ENCODE data around the gene SLC15A3.

The SLC15A3 gene

DNA sequence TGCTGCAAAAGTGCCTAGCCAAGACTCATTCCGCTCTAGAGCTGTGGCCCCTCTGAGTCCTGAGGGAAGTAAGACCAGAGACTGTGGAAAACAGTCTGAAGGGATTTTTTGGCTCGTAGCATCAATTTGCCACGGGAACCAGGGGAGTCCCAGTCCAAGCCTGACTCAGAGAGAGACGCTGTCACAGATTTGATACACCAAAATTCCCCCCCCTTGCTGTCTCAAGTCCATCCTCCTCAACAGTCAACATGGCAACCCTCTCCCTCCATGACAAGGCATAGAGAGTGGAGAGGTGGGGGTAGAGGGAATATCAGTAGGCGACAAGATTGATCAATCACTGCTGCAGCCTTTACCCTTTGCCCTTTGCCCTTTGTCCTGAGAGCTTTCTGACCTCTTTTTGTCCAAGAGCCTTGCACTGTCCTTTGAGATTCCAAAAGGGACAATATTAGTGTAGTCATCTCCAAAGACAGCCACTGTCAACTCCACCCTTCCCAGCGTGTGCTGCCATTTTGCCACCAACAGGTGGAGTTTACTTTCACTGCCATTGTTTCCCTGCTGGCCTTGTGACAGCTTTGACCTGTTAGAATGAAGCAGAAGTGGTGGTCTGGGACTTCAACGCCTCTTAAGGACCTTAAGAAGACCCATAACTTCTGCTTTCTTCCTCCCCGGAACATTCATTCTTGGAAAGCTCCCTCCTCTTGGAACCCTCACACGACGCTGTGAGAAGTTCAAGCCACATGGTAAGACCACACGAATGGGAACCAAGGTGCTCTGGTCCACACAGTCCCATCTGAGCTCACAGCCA lies 7.3 kb downstream of the SLC15A3 start:
- DNase-seq, result no peak

DNA sequence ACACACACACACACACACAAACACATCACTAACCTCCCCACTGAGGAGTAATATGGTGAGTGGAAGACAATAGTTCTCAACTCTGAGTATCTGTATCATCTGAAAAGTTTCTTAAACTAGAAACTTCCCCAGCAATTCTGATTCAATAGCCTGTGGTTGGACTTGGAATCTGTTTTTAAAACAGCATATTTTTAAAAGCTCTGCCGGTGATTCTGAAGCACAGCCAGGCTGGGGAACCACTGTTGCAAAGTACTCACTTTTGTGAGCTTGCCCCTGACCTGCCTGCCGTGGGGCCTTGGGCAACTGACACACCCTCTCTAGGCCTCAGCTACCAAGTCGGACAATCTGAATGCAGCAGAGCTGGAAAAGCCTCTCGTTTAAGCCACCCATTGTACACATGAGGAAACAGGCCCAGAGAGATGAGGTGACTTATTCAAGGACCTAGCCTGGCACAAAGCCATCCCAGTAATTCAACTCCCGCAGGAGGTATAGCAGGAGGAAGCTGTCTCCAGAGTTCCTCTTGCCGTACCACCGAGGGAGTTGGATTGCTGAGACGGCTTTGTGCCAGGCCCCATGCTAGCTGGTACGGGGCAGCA lies 8.9 kb downstream of the SLC15A3 start:
- DNase-seq, result no peak

DNA sequence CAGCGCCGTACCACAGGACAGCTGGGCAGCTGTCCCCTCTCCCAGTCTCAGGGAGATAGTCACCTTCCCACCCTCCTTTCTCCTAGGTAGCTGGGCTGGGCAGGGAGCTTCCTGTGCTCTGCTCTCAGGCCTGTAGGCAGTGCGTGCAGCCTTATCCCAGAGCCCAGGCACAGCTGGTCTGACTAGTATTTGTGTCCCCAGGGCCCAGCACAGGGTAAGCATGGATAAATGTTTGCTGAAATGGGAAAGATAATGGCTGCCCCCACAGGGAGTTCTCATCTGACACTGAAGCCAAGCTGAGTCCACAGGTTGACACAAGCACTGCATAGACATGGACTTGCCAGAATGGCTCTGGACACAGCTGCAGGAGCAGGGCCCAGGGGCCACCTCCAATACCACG lies 9.8 kb downstream of the SLC15A3 start:
- DNase-seq, result no peak

DNA sequence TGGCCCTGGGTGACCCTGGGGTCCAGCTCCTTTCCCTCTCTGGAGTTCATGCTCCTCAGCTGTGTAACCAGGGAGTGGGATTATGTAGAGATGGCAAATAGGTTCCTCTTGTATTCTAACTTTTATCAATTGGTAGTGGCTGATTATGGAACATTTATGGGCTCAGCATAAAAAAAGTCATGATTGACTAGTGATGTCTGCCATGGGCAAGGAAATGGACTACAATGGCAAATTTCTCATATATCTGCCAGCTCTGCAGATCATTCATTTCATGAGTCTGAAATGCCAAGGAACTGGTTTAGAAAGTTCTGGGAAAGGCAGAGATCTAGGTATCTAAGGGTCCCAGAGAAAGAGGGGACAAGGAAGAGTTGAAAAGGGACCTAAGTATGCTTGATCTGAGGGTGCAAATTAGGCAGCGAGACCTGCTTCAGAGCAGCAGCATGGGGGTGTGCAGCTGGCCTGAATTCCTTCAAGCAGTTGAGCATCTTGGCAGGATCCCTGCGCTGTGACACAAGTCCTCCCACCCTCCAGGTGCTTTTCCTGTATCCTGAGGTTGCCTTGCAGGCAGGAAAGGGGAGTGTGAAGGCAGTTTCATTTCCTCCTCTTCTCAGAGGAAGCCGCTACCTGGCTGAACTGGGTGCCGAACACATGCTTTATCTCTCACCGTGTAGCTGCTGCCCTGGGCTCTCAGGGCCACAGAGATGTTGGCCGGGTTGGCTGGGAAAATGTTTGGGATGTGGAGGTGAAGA lies 10.4 kb downstream of the SLC15A3 start:
- no peak for DNase-seq

DNA sequence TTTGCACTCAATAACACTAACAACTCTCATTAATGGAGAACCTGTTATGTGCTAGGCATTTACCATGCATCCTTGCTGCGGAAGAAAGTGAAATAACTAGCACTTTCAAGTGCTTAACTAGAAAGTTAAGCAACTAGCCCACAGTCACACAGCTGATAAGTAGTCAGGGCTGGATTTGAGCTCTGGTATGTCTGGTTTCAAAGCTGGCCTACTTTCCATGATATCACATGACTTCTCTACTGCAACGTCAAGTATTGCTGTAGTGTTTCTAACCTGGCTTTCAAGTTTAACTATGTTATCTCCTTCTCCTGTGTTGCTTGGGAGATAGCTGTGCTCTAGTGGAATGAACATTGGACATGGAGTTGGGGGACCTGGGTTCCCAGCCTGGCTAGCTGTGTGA lies 12.1 kb downstream of the SLC15A3 start:
- DNase-seq, result no peak

DNA sequence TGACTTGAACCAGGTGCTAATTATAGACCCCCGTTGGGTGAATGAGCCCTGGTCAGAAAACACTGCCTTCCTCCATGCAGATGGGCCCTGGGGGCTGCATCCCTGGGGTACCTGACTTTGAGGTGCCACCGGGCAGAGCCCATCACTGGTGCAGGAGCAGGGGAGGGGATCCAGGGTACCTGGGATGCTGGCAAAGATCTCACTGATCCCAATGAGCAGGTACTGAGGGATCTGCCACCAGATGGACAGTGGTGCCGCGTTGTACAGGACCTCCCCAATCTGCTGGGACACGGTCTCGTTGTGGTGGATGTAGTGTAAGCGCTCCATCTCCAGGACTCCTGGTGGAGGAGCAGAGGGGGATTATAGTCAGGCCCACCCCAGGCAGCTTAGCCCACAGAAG lies 12.7 kb downstream of the SLC15A3 start:
- no peak for DNase-seq

DNA sequence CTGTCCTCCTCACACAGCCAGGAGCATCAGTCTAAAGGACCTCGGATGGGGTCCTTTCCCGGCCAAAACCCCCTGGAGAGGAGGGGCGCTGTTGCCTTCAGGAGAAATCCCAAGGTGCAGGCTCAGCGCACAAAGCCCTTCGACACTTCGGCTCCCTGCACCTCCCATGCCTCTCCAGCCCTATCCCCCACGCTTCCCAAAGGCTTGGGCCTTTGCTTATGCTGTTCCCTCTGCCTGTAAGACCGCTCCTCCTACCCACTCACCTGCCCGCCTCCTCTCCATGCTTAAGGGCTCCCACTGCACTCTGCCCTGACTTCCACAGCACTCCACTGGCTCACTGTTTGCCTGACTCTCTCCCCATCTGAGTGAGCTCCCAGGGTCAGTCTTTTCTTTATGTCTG lies 13.5 kb downstream of the SLC15A3 start:
- DNase-seq, result no peak

DNA sequence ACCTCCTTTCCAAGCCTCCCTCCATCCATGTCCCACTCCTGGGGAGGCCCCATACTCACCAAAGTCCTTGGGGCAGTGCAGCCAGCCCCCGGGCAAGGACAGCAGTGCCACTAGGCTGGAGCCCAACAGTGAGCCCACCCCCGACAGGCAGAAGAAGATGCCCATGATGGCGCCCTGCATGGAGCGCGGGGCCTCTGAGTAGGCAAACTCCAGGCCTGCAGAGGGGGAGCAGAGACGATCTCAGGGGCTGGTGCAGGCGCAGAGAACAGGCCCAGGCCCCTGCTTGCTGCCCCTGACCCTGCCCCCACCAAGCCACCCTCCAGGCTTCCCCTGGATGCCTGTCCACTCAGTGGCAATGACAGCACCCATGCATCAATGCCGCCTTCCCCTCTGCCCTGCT lies 14.2 kb downstream of the SLC15A3 start:
- no peak for DNase-seq

DNA sequence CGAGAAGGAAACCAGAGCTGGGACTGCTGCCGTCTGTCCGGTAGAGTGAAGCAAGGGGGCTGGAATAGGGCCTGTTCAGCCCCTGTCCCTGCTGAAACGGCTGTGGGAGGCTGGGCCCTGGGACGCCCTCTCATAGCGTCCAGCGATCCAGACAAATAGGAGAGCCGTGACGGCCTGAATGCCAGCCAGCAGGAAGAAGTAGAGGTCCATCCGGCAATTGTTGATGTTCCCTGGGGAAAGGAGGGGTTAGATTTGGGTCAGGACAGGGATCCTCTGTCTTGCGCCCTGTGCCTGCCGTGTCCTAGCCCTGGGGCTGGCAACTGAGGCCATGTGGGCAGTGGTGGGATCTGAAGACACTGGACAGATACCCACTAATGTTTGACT lies 14.8 kb downstream of the SLC15A3 start:
- DNase-seq, result no peak

DNA sequence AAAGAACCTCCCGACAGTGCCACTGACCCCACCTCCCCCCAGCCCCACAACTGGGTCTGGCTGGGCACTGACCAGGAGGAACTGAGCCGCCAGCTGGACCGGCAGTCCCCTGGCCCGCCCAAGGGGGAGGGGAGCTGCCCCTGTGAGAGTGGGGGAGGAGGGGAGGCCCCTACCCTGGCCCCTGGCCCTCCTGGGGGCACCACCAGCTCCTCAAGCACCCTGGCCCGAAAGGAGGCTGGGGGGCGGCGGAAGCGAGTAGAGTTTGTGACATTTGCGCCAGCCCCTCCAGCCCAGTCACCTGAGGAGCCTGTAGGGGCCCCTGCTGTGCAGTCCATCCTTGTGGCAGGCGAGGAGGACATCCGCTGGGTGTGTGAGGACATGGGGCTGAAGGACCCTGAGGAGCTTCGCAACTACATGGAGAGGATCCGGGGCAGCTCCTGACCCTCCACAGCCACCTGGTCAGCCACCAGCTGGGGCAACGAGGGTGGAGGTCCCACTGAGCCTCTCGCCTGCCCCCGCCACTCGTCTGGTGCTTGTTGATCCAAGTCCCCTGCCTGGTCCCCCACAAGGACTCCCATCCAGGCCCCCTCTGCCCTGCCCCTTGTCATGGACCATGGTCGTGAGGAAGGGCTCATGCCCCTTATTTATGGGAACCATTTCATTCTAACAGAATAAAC lies 15.4 kb downstream of the SLC15A3 start:
- DNase-seq, result no peak

DNA sequence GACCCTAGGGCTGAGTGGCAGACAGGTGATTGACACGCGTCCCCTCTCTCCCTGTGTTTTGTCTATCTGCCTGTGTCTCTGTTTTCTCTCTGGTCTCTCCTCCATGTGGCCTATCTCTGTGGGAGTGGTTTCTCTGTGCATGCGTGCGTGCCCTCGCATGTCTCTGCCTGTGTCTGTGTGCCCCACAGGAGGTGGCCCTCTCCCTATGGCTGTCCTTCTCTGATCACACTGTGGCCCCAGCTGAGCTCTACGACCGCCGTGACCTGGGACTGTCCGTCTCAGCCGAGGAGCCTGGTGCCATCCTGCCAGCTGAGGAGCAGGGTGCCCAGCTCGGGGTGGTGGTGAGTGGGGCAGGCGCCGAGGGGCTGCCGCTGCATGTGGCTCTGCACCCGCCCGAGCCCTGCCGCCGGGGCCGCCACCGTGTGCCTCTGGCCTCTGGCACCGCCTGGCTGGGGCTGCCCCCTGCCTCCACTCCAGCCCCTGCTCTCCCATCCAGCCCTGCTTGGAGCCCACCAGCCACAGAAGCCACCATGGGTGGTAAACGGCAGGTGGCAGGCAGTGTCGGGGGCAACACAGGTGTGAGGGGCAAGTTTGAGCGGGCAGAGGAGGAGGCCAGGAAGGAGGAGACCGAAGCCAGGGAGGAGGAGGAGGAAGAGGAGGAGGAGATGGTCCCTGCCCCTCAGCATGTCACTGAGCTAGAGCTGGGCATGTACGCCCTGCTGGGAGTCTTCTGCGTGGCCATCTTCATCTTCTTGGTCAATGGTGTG lies 16.1 kb downstream of the SLC15A3 start:
- no peak for DNase-seq

DNA sequence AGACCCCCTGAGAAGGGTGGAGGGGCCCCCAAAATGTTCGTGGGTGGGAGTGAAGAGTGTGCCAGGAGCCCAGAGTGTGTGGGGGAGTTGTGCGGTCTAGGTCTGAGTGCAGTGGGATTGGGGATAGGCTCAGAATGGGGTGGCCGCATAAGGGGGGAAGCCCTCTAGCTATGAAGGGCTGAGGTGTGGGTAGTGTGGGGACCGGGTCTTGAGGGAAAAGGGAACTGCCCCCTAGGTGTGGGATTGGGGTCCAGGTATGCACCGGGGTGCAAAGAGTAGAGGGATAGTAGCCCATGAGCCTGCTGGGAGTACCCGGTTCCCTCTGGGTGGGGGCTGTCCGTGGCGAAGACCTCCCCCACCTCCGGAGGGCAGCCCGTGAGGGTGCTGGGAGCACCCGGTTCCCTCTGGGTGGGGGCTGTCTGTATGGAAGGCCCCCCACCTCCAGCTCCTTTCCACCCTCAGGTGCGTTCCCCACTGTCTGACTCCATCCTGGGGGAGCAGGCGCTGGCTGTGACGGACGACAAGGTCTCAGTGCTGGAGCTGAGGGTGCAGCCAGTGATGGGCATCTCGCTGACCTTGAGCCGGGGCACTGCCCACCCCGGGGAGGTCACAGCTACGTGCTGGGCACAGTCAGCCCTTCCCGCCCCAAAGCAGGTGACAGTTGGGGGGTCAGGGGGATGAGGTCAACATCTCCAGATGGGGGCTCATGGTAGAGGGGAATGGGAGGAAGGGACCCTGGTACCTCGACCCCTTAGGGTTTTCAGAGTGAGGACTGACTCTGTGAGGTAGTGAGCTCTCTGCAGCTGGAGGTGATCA lies 17.0 kb downstream of the SLC15A3 start:
- no peak for DNase-seq

DNA sequence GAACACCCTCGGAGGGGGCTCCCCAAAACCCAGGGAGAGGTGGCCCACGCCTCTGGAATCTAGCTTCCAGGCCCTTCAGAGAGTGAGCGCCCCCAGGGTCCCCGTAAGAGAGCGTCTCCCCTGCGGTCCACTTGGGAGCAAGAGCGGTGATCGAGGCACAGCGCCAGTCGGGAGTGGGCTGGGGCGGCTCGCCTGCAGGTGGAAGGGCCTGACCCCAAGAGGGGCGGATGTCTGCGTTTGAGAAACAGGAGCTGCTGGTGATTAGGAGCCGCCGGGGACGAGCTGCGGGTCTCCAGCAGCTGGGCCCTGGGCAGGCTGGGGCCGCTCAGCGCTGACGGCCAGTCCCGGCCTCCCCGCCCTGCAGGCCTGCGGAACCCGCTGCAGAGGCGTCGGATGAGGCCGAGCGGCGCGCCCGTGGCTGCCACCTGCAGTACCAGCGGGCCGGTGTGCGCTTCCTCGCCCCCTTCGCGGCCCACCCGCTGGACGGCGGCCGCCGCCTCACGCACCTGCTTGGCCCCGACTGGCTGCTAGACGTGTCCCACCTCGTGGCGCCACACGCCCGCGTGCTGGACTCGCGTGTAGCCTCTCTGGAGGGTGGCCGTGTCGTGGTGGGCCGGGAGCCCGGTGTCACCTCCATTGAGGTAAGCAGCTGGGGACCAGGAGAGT lies 17.7 kb downstream of the SLC15A3 start:
- no peak for DNase-seq

DNA sequence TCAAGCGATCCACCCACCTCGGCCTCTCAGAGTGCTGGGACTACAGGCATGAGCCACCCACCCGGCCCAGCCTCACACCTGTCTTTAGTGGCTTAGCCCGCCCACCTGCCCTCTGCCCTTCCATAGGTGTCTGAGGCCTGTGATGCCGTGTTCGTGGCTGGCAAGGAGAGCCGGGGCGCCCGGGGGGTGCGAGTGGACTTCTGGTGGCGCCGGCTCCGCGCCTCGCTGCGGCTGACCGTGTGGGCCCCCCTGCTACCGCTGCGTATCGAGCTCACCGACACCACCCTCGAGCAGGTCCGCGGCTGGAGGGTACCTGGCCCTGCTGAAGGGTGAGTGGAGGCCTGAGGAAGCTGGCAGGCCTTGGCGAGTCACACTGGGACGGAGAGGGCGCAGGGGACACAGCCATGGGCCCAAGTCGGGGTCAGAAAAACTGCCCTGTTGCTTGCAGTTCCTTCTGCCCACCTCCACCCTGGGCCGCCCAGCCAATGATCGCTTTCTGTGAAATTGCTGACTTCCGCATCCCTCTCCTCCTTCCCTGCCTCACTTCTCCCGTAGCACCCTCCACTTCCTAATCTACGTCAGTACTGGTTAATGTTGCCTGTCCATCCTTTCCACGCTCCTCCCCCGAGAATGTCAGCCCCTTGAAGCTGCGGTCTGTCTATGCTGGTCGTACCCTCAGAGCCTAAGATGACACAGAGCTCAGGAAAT lies 18.4 kb downstream of the SLC15A3 start:
- no peak for DNase-seq

DNA sequence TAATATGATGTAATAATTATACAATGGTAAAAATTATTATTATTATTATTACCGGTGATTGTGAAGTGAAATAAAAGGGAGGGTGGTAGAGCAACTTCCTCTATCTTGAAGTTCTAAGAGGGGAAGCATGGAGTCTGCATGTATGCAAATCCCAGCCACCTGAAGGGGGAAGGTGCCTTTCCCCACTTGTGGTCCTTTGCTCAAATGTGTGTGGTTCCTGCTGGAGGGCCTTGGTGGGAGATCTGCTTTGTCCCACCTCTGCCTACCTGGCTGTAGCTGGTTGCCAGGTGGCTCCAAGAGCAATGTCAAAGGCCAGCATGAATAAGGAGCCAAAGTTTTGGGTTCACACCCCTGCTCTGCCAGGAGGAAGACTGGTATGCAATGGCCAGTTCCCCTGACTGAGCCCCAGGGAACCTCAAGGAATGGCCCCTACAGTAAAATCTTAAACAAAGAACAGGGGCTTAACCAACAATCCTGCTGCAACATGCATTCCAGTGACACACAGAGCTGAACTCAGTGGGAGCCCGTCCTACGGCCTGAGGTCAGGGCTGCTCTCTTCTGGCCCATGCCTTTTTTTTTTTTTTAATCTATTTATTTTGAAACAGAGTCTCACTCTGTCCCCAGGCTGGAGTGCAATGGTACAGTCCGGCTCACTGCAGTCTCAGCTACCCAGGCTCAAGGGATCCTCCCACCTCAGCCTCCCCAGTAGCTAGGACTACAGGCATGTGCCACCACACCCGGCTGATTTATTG lies 19.2 kb downstream of the SLC15A3 start:
- DNase-seq, result no peak

DNA sequence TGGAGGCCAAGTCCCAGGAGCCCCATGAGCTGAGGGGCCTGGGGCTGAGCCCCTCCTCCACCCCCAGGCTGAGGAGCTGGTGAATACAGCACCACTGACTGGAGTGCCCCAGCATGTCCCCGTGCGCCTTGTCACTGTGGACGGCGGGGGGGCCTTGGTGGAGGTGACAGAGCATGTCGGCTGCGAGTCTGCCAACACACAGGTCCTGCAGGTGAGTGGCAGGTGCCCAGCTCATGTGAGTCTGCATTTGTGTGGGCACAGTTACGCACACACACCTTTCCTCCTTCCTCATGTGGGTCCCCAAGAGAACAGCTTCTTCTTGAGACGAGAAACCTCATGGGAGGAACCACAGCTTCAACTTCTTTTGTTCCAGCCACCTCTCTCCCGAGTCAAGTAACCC lies 20.1 kb downstream of the SLC15A3 start:
- no peak for DNase-seq

DNA sequence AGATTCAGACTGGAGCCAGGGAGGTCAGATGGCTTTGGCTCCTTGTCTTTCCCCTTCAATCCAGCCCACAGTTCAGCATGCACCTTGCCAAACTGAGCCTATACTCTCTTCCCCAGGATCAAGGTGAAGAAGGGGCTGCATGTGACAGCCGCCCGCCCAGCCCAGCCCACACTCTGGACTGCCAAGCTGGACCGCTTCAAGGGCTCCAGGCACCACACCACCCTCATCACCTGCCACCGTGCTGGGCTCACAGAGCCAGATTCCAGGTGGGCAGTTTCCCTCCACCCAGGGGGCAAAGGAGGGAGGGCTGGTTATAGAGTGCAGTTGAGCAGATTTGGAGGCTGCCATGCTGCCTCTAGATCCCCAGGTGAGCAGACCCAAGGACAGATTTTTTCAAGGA lies 21.6 kb downstream of the SLC15A3 start:
- no peak for DNase-seq

DNA sequence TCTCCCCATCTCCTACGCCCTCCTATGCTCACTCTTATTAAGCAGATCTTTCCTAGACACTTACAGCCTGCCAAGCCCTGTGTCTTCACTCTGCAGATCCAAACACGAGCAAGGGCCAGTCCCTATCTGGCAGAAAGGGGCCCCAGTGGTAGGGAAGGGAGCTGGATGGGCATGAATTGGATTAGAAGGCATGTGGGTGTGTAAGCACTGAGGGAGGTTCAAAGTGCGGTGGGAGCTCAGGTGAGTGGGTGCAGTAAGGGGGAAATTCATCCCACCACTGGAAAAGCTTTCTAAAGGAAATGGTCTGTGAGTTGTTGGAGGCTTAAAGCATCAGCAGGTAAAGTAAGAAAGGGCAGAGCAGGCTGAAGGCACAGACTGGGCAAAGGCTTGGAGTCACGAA lies 22.2 kb downstream of the SLC15A3 start:
- no peak for DNase-seq

DNA sequence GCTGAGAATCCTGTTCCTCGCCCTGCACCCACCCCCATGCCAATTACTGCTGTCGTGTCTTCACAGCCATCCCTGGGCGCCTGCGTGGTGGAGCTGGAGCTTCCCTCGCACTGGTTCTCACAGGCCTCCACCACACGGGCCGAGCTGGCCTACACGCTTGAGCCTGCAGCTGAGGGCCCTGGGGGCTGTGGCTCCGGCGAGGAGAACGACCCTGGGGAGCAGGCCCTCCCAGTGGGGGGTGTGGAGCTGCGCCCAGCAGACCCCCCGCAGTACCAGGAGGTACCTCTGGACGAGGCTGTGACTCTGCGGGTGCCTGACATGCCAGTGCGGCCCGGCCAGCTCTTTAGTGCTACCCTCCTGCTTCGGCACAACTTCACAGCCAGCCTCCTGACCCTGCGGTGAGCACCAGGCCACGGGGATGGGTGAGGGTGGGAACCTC lies 23.4 kb downstream of the SLC15A3 start:
- DNase-seq, result no peak

DNA sequence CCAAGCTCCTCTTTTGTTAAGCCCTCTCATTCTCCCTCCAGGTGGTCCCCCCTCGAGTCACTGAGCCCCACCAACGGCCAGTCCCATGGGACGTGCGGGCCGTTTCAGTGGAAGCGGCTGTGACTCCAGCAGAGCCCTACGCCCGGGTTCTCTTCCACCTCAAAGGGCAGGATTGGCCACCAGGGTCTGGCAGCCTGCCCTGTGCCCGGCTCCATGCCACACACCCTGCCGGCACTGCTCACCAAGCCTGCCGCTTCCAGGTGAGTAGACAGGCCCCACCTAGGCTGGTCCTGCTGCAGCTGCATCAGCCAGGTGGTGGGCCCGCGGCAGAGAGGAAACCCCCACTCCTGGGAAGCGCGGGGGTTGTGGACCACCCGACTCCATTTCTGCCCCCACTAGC lies 24.4 kb downstream of the SLC15A3 start:
- no peak for DNase-seq

Data from GOT3 (cell line).